CD4-positive, alpha-beta T cell treated with Interferon gamma for 1 hour (primary cell): ENCODE data around the gene CLRN3.

Source experiments
- DNase-seq: peaks from one replicate; pipeline ENCODE4 v3.0.0-alpha.2; 2020

Gene CLRN3

GRCh38 chr10:127836966-127837365 is 55.8 kb downstream of the CLRN3 start:
- DNase-seq, result no peak

GRCh38 chr10:127836176-127836575 is 56.6 kb downstream of the CLRN3 start:
- no peak for DNase-seq

- DNase-seq, result no peak
These were observed 58.0 kb downstream of the CLRN3 start for GRCh38 chr10:127834791-127835190.

- no peak for DNase-seq
These were observed 58.5 kb downstream of the CLRN3 start for GRCh38 chr10:127834221-127834620.

DNA sequence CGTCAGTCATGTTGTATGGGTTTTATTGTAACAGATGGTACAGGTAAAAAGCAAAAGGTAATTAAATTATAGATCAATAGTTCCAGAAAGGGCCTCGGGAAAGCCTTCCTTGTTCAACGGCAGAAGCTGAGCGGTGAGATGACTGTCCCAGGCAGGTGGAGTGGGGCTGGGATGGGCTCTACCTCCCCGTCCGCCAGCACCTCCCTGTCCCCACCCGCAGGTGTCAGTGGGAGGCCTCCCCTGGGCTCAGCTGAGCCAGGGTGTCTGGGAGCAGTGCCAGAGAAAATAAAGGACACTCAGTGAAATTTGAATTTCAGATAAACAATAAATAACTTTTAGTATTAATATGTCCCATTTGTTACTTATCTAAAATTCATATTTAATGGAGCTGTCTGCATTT is 58.9 kb downstream of the CLRN3 start:
- DNase-seq, result no peak

- no peak for DNase-seq
These were observed 60.2 kb downstream of the CLRN3 start for GRCh38 chr10:127832501-127832900.

DNA sequence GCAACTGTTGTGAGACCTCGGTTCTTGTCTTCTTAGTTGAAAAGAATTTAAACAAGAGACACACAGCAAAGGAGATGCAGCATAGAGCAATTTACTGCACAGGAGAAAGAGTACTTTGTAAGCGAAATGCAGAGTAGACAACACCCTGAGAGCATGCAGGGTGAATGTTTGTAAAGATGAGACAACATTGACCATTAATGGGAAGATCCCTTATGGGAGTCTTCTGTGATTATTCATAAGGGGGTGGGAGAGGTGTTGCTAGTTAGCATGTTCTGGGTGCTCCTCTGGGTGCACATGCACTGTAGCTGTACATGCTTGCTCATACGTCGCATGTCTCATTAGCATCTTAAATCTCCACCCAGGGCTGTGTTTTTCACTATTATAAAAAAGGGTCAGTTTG is 62.3 kb downstream of the CLRN3 start:
- DNase-seq, result no peak
